ENCODE results near the gene SLC25A14. TPM values are rescaled to one million over a fixed set of nuclear protein-coding genes. Genes with fewer than 3 reads are reported as not detected.

SLC25A14 gene
- 10 to 100 TPM in 1 of 4 donors, 1 to 10 TPM in 3; 7.8 to 12.9 (median 8.4) TPM for total RNA-seq

- TF ChIP-seq POLR2AphosphoS5 (IDR thresholded peaks at IDR 0.05) (peak; percentile 40), CTCF (IDR thresholded peaks at IDR 0.05) (peak in 1 of 4 experiments; percentile 12), EP300 (IDR thresholded peaks at IDR 0.05) (no peak), POLR2A (IDR thresholded peaks at IDR 0.05) (peak in 1 of 2 donors; percentile 10)
- peak within 1 kb of the TSS in 2 of 4 donors; percentile 58 to 71 for H3K27ac ChIP-seq
Measured at GRCh38 chrX:130339408-130340222, at the start of gene SLC25A14. SLC25A14 (plus strand) TSS chrX:130339919; CDS start chrX:130340279, 360 bp downstream.

DNA sequence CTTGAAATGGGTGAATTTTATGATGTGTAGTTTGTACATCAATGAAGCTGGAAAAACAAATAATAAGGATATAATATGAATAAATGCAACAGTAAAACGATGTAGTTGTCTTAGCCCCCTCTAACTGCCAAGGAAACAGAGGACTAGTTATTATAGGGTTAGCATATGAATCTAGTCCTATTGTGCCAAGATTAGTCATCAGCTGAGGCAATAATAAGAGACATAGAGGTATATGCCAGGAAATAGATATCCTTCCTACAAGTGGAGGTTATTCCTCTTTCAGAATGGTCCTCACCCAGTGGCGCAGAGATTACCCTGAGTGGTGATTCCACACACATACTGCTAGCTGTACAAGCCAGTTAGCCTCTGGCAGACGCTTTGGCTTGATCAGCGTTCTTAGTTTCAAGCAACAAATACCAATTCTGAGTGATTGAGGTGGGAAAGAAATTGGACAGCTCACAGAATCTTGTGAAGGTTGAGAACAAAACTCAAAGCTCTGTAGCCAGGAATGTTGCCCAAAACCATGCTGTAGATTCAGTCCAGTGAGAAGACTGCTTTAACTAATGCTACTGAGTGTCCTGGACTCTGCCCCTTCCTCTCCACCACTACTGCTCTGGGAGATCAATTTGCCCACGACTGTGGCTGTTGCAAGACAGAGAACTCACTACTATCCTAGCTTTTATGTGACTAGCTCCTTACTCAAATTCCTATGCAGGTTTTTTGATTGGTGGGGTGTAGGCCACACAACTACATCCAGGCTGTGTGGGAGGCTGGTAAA, 44.0 kb upstream of the SLC25A14 start:
- Histone ChIP-seq H3K27ac (no peak overlapping the region), H3K36me3 (no peaks in the 10 kb centered on the region), H3K27me3 (no peaks in the 10 kb centered on the region), H3K9me3 (no peaks in the 10 kb centered on the region), H3K4me3 (no peak overlapping the region), H3K4me1 (peaks cover 0 to 10% (median 0%) of the 10 kb centered on the region in 3 donors)
- 39 to 88% methylated on average over 1 to 2 of the region's 5 CpGs for WGBS, 2 donors (ENCODE audit: low coverage in 1 of 2)
- no peak for TF ChIP-seq POLR2AphosphoS5 (IDR thresholded peaks at IDR 0.05)
- TF ChIP-seq CTCF (IDR thresholded peaks at IDR 0.05), result no peak
- TF ChIP-seq POLR2A (IDR thresholded peaks at IDR 0.05), result no peak
- no peak for TF ChIP-seq EP300 (IDR thresholded peaks at IDR 0.05)
- no peak for ATAC-seq

More at GRCh38 chrX:130339408-130340222, at the start of gene SLC25A14:
- Histone ChIP-seq H3K27me3 (no peaks in the 10 kb centered on the region), H3K4me1 (peaks cover 0 to 18% (median 0%) of the 10 kb centered on the region in 3 donors), H3K9me3 (no peaks in the 10 kb centered on the region), H3K36me3 (no peaks in the 10 kb centered on the region), H3K4me3 (peak within 1 kb of the TSS; percentile 71 to 86)
- peak; percentile 88 for ATAC-seq
- 0 to 33% methylated on average over 7 to 19 of the region's 55 CpGs for WGBS, 2 donors (ENCODE audit: low coverage in 1 of 2)

DNA sequence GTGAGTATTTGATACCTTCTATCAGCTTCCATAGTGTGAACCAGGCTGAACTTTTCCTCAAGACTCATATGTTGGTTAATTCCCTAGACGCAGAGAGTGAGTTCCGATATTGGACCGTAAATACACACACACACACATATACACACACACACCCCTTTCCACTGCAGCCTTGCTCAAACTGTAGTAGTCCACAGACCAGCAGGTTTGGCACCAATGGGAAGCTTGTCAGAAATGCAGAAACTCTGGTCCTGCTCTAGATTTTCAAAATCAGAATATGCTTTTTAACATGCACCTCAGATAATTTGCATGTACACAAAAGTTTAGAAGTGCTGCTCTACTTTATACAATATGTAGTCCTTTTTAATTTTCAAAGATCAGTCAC, 43.4 kb upstream of the SLC25A14 start:
- no peaks in the 10 kb centered on the region for H3K36me3 ChIP-seq
- no peak overlapping the region for H3K27ac ChIP-seq
- H3K9me3 ChIP-seq, result no peaks in the 10 kb centered on the region
- no peak for TF ChIP-seq CTCF (IDR thresholded peaks at IDR 0.05)
- TF ChIP-seq POLR2AphosphoS5 (IDR thresholded peaks at IDR 0.05), result no peak
- WGBS, 2 donors (ENCODE audit: low coverage in 1 of 2), result no CpG with 5 or more reads among the region's 3 CpGs
- H3K4me3 ChIP-seq, result no peak overlapping the region
- H3K27me3 ChIP-seq, result no peaks in the 10 kb centered on the region
- peaks cover 0 to 10% (median 0%) of the 10 kb centered on the region in 3 donors for H3K4me1 ChIP-seq
- no peak for ATAC-seq

- Histone ChIP-seq H3K27ac (no peak overlapping the region), H3K4me1 (peaks cover 0 to 10% (median 0%) of the 10 kb centered on the region in 3 donors), H3K9me3 (no peaks in the 10 kb centered on the region), H3K4me3 (no peak overlapping the region), H3K36me3 (no peaks in the 10 kb centered on the region), H3K27me3 (no peaks in the 10 kb centered on the region)
- 31 to 34% methylated on average over 2 of the region's 2 CpGs for WGBS, 2 donors (ENCODE audit: low coverage in 1 of 2)
- TF ChIP-seq POLR2A (IDR thresholded peaks at IDR 0.05), result no peak
- no peak for TF ChIP-seq POLR2AphosphoS5 (IDR thresholded peaks at IDR 0.05)
- TF ChIP-seq CTCF (IDR thresholded peaks at IDR 0.05), result no peak
- no peak for TF ChIP-seq EP300 (IDR thresholded peaks at IDR 0.05)
- no peak for ATAC-seq
Measured at GRCh38 chrX:130296743-130297142, 43.0 kb upstream of the SLC25A14 start.

Data from gastroesophageal sphincter (tissue), 4 donors.